Measurements from ENCODE around the gene NRG2.

DNA sequence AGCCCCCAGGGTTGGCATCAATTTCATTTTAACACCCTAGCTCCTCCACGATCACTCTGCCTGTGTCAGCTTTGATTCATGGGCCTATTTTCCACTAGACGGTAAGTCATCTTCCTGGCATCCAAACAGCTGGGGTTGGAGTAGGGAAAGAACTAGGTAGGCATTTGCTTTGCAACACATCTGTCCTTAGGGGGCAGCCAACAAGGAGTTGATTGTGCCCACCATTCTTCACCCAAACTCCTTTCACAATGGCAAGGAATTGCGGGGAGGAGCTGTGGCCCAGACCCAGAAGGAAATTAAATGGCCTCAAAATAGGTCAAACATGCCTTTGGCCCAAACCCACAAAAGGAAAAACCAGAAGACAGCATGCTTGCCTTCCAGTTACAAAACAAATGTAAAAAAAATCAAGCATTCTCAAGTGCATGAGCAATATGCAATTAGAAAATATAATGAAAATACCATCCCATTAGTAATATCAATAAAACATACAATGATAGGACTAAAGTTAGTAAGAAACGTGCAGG is 71.8 kb downstream of the NRG2 start:
- TF ChIP-seq, protein P1, sequence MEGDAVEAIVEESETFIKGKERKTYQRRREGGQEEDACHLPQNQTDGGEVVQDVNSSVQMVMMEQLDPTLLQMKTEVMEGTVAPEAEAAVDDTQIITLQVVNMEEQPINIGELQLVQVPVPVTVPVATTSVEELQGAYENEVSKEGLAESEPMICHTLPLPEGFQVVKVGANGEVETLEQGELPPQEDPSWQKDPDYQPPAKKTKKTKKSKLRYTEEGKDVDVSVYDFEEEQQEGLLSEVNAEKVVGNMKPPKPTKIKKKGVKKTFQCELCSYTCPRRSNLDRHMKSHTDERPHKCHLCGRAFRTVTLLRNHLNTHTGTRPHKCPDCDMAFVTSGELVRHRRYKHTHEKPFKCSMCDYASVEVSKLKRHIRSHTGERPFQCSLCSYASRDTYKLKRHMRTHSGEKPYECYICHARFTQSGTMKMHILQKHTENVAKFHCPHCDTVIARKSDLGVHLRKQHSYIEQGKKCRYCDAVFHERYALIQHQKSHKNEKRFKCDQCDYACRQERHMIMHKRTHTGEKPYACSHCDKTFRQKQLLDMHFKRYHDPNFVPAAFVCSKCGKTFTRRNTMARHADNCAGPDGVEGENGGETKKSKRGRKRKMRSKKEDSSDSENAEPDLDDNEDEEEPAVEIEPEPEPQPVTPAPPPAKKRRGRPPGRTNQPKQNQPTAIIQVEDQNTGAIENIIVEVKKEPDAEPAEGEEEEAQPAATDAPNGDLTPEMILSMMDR (IDR thresholded peaks at IDR 0.05) = no peak
- no peak for TF ChIP-seq POLR2A (IDR thresholded peaks at IDR 0.05)

Measured in uterus (tissue), 2 donors.